Measurements from ENCODE around the gene MINDY3.
"Not testable (repeated sequence)": the region's sequence is repeated elsewhere in the genome, so short reads cannot be mapped to it uniquely, and the experiment has no call there.

MINDY3 gene

DNA sequence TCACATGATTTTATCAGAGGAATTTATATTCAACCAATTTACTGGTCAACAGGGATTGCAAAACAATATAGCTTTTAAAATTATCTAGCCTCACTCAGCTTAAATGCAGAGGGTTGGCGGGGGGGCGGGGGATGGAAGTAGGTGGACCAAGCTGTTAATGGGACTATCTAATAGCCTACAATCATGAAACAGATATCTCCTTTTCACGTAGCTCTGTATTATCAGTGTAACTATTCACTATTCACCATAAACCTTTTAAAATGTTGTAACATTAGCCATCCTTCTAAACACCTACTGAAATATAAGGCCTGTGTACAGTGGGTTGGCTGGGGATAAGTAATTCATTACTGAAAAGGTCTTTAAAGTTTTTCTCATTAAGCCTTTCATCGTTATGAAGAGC lies 56.2 kb downstream of the MINDY3 start:
- DNase-seq = no peak

DNA sequence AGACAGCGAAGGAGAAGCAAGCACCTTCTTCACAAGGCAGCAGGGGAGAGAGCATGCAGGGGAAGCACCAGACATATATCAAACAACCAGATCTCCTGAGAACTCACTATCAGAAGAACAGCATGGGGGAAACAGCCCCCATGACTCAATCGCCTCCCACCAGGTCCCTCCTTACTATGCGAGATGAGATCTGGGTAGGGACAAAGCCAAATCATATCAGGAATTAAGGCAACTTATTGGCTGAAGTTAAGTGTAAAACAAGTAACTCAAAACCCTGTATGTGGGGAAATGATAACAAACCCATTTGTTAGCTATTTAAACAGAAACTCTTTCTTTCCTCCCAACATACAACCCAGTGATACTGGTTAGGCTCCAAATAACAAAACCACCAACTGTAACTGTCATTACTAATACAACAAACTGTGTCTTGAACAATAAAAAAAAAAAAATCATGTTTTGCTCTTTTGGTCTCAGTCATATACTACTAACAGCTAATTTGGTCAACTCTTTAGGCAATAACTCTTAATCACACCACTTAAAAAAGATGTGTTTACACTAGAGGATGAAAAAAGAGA lies 57.8 kb downstream of the MINDY3 start:
- no peak for DNase-seq

DNA sequence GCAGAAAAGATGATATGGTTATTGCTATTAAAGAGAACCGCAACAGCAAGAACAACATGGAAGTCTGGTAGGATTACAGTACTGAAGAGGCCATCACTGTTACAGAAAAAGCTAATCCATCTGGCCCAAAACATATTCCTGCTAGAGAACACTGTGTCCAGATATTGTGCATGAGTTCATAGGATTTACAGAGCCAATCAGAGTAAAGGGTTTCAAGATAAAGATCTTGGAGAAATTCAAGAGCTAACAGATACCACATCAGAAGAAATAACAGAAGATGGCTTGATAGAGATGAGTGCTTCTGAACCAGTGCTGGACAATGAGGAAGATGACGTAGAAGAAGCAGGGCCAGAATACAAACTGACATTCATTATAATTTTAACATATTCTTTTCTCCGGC lies 58.7 kb downstream of the MINDY3 start:
- DNase-seq = no peak

DNA sequence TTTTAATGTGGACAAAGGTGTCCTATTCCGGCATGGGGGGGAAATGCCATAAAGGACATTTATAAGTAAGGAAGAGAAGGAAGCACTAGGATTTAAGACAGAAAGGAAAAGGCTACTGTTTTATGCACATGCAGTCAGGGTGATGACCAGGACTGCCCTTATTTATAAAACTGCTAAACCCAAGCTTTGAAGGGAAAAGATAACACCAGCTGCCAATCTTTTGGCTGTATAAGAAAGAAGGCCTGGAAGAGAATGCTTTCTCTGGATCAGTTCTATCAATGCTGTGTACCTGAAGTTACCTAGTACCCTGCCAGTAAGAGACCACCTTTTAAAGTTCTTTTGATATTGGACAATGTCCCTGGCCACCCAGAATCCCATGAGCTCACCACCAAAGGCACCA lies 59.2 kb downstream of the MINDY3 start:
- DNase-seq = no peak

DNA sequence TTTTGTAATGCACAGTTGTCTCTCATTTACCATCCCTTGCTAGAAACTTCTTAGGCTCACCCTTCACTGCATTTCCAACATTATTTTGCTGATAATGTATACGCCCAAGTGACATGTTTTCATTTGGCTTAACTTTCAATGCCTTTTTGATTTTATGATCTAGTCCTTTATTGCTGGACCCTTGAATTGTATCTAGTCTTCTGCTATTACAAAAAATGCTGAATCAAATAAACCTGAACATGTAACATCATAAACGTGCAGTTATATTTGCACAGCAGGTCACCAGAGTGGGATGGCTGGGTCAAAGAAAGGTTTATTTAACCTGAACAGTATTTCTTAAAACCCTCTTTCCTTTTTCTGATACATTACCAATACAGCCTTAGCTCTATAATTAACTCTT lies 63.0 kb downstream of the MINDY3 start:
- DNase-seq = no peak

DNA sequence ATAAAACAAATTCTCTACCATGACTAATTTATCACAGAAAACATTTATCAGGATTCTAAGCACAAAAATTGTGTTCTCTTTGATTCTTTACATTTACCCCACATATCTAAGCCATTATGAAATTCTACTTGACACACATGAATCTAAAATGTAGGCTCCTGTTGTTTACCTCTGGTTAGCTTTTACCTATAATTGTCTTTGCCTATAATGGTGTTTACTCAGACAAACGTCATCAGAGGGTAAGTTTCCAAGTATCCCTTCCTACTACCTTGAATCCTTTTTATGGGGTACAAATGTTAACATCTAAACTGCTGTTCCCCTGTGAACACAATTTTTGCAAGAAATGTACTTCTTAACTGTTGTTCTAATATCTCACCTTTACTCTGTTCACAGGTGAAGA lies 63.5 kb downstream of the MINDY3 start:
- DNase-seq = no peak

DNA sequence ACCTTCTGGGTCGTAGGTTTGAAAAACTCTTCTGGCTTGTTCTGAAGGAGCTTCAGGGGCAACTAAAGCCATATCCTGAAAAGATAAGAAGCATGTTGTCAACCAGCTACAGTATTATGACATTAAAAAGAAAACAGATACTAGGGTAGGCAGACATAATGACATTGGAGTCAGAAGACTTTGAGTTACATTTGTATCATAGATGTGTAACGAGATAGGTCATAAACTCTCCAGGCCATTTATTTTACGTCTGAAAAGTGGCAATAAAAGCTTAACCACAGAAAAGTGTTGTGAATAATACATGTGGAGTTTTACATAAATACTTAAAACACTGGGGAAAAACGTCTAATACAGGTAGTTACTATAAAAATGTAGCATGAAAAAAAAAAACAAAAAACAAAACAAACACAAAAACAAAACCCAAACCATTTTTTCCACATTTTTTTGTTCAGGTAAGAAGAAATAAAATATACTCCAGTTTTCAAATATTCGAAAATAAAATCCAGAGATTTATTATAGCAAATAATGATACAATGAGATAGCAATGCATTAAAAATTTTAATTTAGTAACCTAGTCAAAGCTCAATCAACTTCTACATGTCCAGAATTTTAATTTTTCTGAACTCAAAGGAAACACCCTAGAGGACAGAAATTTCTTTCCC lies 64.1 kb downstream of the MINDY3 start:
- no peak for DNase-seq

DNA sequence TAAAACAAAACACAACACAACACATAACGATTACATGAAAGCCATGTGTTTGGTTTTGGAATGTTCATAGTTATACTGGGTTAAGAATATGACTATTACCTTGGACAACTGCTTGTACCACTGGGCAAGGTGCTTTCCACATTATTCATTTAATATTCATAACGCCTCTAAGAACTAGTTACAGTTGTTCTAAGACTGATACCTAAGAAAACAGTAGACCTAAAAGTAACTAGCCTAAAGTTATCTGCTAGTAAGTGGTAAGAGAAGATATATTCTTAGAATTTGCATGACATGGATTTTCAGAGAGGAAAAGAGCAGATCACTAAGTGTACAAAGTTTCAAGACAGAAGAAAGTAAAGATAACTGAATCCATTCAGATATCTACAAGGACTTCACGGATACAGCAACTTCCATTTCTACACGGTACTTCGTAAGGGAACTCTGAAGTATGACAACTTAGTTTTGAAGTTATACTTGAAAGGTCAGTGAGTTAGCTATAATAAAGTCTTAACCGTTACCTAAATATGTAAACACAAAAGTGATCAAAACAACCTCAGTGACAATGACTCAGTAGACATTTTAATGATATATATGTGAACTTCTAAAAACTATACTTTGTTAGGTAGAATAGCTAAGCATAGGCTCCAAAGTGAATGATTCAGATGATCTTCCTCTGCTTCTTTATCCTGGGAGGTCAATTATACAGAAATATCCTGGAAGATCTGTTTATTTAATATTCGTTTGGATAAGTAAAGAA lies 65.1 kb downstream of the MINDY3 start:
- no peak for DNase-seq

DNA sequence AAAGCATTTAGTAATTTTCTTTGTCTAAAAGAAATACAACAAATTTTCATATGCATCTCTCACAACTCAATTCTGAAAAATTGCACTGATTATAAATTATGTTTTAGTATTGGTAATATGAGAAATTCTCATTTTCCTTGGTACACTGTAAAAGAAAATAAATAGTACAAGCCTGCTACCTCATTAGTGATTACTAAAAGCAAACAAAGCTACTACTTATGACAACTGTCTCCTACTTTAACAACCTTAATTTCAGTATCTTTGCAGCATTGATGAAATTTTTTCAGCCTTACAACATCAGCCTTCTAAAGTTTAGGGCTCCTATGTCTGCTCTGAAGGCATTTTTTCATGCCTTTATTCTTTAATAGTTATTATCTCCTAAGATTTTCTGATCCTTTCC lies 65.7 kb downstream of the MINDY3 start:
- DNase-seq = no peak

DNA sequence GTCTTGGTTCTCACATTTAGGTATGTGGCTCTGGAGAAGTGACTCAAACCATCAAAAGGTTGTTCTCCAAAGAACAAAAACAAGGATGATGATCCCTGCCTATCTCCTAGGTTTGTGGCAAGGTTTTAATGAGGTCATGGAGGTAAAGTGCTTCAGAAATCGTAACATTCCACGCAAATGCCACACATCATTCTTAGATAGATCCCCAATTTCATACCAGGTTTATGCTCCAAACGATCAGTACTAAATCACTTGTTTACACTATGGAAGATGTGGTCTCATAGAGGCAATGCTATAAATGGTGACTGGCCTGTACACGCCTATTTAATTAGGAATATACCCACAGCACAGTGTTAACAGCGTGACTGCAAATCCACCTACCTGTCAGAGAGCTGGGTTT lies 66.6 kb downstream of the MINDY3 start:
- no peak for DNase-seq

DNA sequence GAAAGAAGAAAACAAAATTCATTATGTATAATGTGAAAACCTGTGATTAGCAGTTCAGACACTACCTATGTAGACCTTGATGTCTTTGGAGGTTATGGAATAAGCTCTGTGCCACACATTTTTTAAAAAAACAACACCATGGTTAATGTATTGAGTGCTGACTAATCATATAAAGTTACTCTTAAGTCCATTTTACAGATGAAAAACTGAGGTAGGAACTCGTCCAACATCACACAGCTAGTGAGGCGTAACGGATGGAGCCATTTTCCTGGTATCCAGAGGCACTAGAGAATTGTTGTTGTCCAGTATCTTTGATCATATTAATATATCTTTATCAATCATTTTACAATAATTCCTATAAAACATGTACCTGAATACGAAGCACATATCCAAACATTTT lies 67.5 kb downstream of the MINDY3 start:
- no peak for DNase-seq

DNA sequence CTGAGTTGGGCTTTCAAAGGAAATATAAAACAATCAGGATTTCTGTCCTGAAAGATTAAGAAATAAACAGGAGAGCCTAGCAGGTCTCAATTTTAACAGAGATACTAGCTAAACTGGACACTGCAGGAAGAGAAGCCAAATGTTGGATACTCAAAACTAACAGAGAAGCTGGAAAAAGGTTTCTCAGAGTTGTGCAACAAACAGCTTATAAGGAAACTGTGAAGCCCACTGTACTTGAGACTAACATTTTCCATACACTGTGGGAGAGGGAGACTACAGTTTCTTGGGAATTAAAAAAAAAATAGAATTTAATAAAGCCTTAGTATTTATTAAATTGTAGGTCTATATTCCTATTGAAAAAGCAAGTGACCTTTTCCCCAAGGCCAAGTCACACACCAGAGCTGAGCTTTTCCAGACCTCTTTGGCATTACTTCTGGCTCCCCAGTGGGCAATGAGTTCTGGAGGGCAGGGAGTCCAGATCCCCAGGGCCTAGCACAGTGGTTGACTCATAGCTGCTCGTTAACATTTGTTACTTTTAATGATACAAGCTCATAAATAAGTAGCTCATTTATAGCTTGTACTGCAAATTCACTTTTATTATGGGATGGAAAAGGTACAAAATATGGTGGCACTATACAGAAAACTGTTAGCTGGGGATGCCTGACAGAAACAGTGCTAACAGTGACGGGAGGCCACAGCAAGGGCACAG lies 68.3 kb downstream of the MINDY3 start:
- DNase-seq = no peak

DNA sequence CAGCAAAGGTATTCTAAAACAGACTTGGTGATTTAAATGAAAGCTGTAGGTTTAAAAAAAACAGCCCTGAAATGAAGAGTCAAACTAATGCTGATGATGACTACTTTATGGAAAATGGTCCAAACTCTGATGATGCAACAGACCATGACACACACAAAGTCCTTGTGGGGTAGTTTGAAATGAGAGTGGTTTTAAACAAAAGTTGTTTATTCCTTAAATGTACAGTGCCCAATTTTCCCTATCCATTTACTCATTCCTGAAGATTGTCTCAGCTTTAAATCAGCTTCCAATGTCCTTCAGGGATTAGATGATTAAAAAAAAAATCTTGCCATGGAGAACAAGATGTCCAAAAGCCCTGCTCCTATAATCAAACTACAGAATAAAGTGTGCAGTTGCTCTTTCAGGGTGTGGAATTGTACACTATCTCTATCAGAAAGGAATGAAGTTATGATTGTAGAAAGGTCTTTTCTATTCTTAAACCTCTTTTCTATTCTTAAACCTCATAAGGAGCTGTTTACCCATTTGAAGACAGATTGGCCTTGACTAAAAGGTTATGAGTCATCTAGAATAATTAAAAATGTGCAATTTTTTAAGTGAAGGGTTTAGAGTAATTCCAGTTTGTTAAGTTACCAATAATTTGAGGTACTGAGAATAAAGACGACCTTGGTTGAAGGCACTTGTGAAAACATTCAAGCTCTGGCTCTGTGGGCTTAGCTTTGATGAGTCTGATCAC lies 70.3 kb downstream of the MINDY3 start:
- DNase-seq = no peak

DNA sequence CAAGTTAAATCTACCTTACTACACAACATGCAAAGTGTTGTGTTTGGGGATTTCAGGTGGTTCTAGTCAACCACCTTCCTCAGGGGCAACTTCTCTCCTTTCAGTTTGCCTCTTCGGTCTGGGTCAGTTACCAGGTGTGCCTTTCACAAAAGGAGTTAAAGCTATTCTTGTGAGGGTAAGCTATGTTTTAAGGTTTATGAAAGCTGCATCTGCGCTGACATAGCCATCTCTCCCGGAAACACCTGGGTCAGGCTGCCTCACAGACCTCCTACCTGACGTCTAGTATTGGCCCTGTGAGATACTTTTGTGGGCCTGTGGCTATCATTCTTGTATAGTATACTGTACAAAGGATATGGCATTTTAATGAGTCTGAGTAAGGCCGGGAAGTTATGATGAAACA lies 72.9 kb downstream of the MINDY3 start:
- DNase-seq = no peak

DNA sequence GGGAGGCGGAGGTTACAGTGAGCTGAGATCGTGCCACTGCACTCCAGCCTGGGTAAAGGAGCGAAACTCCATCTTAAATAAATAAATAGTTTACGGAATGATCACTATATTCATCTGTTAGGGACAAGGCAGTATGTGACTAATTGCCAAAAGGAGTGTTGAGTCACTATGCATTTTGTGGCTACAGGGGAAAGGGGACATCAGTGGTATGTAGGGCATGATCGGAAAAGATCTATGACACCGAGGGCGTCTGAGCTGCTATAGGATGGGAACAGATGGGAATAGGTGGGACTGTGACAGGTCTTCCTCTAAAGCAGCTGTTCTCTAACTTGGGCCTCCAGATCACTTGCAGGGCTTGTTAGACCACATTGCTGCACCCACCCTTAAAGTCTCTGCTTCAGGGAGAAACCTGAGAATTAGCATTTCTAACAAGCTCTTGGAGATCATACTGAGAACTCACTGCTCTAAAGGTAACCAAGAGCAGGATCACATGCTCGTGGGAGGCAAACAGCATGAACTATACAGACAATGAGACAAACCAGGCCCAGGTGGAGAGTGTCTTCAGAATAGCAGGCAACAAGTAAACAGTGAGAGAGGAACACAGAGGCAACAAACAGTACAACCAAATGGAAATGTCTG lies 75.5 kb downstream of the MINDY3 start:
- no peak for DNase-seq

DNA sequence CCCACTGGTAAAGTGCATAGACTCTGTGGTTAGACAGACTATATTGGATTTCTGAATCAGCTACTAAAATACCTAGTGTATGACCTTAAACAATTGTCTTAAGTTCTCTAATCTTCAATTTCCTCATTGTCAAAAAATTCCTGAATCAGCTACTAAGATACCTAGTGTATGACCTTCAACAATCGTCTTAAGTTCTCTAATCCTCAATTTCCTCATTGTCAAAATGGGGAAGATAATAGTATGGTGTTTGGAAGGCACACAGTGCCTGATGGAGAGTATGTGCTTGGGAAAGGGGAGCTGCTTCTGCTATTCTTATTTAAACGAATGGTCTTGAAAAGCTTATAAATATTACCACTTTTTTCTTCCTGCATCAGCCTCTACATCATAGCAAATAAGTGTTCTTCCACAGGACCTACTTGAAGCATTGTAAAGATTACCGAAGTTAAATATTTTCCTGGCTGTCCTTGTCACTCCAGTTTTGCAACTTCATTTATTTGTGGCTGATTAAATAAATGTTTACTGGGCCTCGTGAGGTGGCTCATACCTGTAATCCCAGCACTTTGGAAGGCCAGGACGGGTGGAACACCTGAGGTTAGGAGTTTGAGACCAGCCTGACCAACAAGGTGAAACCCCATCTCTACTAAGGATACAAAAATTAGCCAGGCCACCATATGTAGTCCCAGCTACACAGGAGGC lies 76.2 kb downstream of the MINDY3 start:
- no peak for DNase-seq

DNA sequence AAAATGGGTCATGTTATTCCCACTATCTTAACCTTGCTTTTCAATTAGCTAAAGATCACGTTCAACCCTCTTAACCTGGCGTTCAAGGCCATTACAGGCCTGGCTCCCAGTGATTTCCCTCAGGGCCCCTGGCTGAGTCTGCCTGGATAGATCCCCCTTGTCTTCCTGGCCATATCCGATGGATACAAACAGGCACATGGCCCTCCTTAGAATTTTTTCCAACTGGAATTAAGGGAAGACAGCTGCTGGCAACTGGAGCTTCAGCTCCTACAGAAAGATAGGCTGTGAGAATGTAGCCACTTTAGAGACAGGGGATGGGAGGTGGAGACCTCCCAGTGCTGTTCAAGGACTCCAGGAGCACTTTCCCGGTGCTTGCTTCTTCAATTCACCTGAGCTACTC lies 77.5 kb downstream of the MINDY3 start:
- DNase-seq = no peak

DNA sequence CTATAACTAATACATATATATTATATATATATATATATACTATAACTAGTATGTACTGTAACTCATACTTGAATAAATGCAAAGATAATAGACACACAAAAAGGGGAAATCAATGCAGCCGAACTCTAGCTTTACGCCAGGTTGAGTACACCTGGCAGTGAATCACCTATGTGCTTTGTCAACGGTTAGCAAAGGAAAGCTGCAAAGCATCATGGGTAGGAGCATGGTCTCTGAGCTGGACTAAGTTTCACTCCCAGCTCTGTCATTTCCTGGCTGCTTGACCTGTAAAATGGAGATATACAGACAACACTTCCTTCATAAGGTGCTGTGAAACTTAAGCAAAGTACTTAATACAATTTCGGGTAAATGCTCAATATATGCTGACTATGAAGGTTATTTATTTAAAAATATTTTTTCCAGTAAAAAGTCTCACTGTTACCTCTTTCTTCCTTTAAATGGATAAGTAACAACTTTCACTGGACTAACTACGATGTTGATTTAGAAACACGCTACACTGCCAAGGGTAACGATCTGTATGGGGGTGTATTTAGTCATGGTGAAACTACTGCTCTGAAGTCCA lies 78.8 kb downstream of the MINDY3 start:
- DNase-seq = no peak

DNA sequence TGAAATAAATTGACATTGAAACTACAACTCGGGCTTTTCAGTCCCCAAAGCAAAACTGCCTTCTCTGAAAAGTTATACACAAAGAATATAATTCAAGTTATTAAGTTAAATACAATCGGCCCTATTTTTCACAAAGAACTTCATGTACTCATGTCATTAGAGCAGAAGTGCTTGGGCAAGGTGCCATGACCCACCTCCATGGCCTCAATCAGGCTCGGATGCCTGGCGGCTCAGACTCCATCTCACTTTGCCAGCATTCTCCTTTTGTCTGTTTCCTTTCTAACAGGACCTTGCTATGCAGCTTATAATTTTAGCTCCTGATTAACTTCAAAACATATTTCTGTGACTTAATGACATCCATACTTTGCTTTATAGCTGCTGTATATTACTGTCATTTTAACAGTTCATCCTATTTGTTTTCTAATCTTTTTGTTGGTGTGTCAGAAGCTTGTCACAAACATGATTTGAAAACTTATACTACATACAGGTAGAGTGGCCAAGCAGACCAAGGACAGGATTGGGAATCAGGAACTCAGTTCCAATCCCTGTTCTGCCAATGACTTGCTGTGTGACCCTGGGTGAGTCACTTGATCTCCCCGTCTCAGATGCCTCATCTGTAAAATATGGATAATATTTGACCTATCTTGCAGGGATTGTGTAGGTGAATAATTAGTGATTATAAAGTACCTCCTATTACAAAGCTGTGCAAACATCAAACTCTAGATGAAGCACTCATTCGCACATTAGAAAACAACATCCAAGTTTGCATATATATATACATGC lies 79.8 kb downstream of the MINDY3 start:
- DNase-seq = no peak

DNA sequence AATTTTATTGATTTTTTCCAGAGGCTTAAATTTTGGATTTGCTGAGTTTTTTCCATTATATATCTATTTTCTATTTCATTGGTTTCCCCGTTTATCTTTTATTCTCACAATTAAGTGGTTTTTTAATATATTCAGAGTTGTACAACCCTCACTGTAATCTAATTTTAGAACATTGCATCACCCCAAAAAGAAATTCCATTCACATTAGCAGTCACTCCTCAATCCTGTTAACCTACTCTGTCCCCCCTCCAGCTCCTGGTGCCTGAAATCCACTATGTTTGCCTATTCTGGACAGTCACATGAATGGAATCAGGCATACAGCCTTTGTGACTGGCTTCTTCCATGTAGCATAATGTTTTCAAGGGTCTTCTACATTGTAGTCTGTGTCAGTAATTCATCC lies 84.8 kb downstream of the MINDY3 start:
- no peak for DNase-seq

DNA sequence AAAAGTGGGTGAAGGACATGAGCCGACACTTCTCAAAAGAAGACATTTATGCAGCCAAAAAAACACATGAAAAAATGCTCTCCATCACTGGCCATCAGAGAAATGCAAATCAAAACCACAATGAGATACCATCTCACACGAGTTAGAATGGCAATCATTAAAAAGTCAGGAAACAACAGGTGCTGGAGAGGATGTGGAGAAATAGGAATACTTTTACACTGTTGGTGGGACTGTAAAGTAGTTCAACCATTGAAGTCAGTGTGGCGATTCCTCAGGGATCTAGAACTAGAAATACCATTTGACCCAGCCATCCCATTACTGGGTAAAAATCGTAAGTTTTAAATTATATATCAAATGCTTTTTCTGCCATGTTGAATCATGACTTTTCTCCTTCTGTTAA lies 85.8 kb downstream of the MINDY3 start:
- DNase-seq = not testable (repeated sequence)

All from KG1 (cell line).